SH-SY5Y (cell line): Measurements from ENCODE around the gene PCNT.

ENCODE experiments used
- GATA2 ChIP-seq: IDR thresholded peaks from 2 replicates; pipeline ENCODE4 v1.6.1; 2011; ENCODE audit warnings: mild to moderate bottlenecking, low read depth, low read length
- GATA3 ChIP-seq: IDR thresholded peaks from 2 replicates; pipeline ENCODE4 v1.6.1; 2011; ENCODE audit warnings: low read depth, mild to moderate bottlenecking, low read length, moderate library complexity

- no peak for TF ChIP-seq GATA2
- no peak for TF ChIP-seq GATA3
These were observed 4.8 kb upstream of the PCNT start for GRCh38 chr21:46319186-46319585.
